ENCODE measurements around the gene PYCR2. TPM values are rescaled to one million over a fixed set of nuclear protein-coding genes. Genes with fewer than 3 reads are reported as not detected.
A peak's percentile ranks its signal among the peaks of the same experiment; 100 is the strongest.

Gene PYCR2
- total RNA-seq, 1 donor from 2014 or later: 61.6 TPM

- Histone ChIP-seq H3K4me1 (no peaks in the 10 kb centered on the region), H3K27me3 (no peaks in the 10 kb centered on the region), H3K36me3 (peaks cover 9% of the 10 kb centered on the region), H3K4me3 (no peak overlapping the region), H3K27ac (no peak overlapping the region), H3K9me3 (no peaks in the 10 kb centered on the region)
- intact Hi-C loops (cut with DNase I): loop anchor here (5.0 kb wide), 1 partner anchor 434 kb away; no protein-coding TSS in a partner anchor
- peak; percentile 88 for DNase-seq
- ATAC-seq: peak; percentile 91
- peak; percentile 96 for TF ChIP-seq CTCF (IDR thresholded peaks at IDR 0.05)
Measured at GRCh38 chr1:225911191-225912130, 12.6 kb downstream of the PYCR2 start.

GRCh38 chr1:225909477-225909876, 14.6 kb downstream of the PYCR2 start:
- DNase-seq: no peak
- TF ChIP-seq CTCF (IDR thresholded peaks at IDR 0.05): no peak
- intact Hi-C loops (cut with DNase I): no loop called here
- Histone ChIP-seq H3K27me3 (no peaks in the 10 kb centered on the region), H3K9me3 (no peaks in the 10 kb centered on the region), H3K4me1 (no peaks in the 10 kb centered on the region), H3K27ac (no peak overlapping the region), H3K4me3 (no peak overlapping the region), H3K36me3 (no peaks in the 10 kb centered on the region)
- ATAC-seq: no peak

GRCh38 chr1:225908773-225909172, 15.3 kb downstream of the PYCR2 start:
- Histone ChIP-seq H3K4me1 (no peaks in the 10 kb centered on the region), H3K36me3 (no peaks in the 10 kb centered on the region), H3K27me3 (no peaks in the 10 kb centered on the region), H3K4me3 (no peak overlapping the region), H3K27ac (no peak overlapping the region), H3K9me3 (no peaks in the 10 kb centered on the region)
- no peak for TF ChIP-seq CTCF (IDR thresholded peaks at IDR 0.05)
- no peak for DNase-seq
- intact Hi-C loops (cut with DNase I): no loop called here
- no peak for ATAC-seq

- DNase-seq (no peak), ATAC-seq (no peak)
- intact Hi-C loops (cut with DNase I): no loop called here
- no peaks in the 10 kb centered on the region for H3K4me1 ChIP-seq
- no peaks in the 10 kb centered on the region for H3K36me3 ChIP-seq
- no peaks in the 10 kb centered on the region for H3K27me3 ChIP-seq
- TF ChIP-seq CTCF (IDR thresholded peaks at IDR 0.05): no peak
- no peak overlapping the region for H3K4me3 ChIP-seq
- no peak overlapping the region for H3K27ac ChIP-seq
- no peaks in the 10 kb centered on the region for H3K9me3 ChIP-seq
Measured at GRCh38 chr1:225908013-225908640, 15.9 kb downstream of the PYCR2 start.

- no peaks in the 10 kb centered on the region for H3K27me3 ChIP-seq
- no peak for ATAC-seq
- H3K36me3 ChIP-seq: no peaks in the 10 kb centered on the region
- no peak for TF ChIP-seq CTCF (IDR thresholded peaks at IDR 0.05)
- no peak overlapping the region for H3K4me3 ChIP-seq
- DNase-seq: no peak
- no peaks in the 10 kb centered on the region for H3K4me1 ChIP-seq
- intact Hi-C loops (cut with DNase I): no loop called here
- no peaks in the 10 kb centered on the region for H3K9me3 ChIP-seq
- no peak overlapping the region for H3K27ac ChIP-seq
Measured at GRCh38 chr1:225907341-225907740, 16.7 kb downstream of the PYCR2 start.

All from upper lobe of right lung (tissue), 1 donor.